C1 segment of cervical spinal cord (tissue), 14 donors: ENCODE results near the gene MUC20.
"Not testable (repeated sequence)": the region's sequence is repeated elsewhere in the genome, so short reads cannot be mapped to it uniquely, and the experiment has no call there.

Experiments used
- DNase-seq, 14 donors: peaks; one replicate each; lab custom pipeline; 2025; lab: John Stamatoyannopoulos, UW

Gene MUC20, protein sequence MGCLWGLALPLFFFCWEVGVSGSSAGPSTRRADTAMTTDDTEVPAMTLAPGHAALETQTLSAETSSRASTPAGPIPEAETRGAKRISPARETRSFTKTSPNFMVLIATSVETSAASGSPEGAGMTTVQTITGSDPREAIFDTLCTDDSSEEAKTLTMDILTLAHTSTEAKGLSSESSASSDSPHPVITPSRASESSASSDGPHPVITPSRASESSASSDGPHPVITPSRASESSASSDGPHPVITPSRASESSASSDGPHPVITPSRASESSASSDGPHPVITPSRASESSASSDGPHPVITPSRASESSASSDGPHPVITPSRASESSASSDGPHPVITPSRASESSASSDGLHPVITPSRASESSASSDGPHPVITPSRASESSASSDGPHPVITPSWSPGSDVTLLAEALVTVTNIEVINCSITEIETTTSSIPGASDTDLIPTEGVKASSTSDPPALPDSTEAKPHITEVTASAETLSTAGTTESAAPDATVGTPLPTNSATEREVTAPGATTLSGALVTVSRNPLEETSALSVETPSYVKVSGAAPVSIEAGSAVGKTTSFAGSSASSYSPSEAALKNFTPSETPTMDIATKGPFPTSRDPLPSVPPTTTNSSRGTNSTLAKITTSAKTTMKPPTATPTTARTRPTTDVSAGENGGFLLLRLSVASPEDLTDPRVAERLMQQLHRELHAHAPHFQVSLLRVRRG

DNA sequence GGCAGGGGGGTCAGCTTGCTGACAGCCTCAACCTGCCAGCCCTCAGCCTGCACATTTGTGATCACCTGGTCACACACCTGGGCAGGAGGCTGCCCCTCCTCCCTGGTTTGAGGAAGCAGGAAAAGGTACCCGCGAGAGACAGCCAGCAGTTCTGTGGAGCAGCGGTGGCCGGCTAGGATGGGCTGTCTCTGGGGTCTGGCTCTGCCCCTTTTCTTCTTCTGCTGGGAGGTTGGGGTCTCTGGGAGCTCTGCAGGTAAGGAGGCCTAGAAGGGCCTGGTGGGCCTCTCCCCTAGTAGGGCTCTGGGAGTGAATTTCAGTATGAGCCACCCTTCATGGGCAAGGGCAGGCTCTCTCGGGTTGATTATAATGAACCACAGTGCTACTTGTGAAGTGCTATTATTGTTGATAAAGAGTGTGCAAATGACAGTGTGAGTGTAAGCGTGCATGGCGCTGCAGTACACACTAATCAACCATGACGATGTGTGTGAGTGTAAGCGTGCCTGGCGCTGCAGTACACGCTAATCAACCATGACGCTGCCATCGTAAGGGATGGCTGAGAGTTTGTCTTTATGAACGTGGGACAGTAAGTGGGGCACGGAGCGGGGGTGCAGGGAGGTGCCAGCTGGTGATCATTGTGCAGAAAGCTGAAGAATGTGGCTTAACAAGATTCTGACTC is at the start of gene MUC20:
MUC20 (plus strand) TSS at position 148 of the 676 bp plus-strand sequence; CDS start at position 178, 30 bp downstream.
- DNase-seq: not testable (repeated sequence)

DNA sequence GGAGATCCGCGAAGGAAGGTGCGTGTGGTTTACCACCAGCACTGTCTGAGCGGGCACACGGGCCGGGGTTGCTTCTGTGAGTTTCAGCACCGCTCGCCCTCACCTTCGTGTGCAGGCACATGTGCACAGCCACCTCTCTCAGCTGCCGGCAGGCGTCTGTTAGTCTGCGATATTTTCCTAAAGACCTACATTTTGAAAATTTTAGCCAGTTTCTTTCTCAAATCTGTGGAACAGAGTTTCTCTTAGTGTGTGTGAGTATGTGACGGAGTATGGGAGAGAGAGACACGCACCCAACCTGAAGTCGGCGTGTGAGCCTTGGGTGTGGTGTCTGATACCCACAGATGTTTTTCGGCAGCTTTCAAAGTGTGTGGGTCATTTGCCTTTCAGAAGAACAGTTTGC is 49.5 kb upstream of the MUC20 start:
- not testable (repeated sequence) for DNase-seq

DNA sequence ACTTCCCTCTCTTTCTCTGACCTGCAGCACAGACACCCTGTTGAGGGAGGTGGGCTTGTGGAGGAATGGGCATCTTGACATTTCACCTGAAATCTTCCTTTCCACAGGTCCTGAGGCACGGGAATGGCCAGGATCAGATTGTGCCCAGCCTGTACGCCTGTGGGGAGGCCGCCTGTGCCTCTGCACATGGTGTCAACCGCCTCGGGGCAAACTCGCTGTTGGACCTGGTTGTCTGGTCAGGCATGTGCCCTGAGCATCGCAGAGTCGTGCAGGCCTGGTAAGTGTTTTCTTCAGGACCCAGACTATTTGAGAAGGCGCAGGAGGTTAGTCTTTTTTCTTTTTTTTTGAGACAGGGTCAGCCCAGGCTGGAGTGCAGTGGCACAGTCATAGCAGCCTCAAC is 47.1 kb upstream of the MUC20 start:
- not testable (repeated sequence) for DNase-seq

DNA sequence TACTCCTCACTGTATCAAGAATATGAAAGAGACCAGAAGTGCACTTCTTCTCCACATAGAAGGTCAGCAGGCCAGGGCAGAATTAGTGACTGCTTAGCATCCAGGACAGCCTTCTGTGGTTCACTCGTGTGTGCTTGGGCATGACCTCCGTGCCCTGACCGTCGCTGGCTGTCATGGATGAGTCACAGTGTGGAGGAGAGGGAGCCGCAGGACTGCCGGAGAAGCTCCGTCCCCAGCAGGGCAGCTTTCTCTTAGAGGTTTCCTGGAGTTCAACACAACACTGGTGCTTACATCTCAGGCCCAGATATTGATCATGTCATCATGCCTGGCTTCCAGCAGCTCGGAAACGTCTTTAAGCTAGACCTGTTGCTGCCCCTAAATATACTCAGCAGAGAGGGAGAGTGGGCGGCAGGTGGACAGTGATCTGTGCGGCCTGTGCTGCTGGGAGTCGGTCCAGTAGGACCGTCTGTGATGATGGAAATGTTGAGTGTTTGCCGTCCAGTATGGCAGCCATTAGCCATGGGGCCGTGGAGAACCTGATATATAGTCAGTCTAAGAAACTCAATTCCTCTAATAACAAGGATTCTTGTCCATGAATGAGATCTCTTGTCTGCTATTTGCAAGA is 42.3 kb upstream of the MUC20 start:
- DNase-seq: not testable (repeated sequence)

DNA sequence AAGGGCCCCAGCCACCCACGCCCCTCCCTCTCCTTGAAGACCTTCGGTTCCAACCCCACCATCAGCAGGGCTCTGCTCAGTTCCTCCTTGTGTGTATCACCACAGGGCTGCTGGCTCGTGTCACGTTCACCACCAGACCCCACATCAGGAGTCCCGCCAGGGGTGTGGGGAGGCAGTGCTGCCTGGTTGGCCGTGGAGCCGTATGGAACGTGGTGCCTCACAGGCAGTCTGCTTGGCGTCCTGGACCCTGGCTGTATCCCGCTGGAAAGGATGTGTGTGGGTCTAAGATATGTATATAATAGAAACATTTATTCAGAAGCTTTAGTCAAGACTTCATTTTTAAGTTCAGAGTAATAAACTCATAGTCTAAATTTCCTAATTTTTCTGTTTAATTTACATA is 40.1 kb upstream of the MUC20 start:
- not testable (repeated sequence) for DNase-seq

DNA sequence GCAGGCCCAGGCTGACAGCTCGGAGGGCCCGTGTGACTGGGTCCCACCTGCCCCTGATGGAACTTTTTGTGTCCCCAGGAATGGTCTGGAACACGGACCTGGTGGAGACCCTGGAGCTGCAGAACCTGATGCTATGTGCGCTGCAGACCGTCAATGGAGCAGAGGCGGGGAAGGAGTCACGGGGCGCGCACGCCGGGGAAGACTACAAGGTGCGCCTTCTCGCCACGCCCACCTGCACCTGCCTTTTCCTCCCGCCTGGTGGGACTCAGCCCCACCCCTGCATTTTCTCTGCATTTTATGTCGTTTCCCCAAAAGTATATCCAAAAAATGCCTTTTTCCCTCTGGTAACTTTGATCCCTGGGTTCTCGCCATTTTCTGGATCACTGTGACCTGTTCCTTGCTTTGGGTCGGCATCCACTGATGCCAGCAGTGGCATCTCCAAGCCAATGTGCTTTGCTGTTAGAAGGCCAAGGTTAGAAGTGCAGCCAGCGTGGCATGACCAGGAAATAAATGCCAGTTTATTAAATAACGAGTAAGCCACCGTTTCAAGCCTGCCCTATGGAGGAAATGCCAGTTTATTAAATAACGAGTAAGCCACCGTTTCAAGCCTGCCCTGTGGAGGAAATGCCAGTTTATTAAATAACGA is 39.2 kb upstream of the MUC20 start:
- DNase-seq: not testable (repeated sequence)

DNA sequence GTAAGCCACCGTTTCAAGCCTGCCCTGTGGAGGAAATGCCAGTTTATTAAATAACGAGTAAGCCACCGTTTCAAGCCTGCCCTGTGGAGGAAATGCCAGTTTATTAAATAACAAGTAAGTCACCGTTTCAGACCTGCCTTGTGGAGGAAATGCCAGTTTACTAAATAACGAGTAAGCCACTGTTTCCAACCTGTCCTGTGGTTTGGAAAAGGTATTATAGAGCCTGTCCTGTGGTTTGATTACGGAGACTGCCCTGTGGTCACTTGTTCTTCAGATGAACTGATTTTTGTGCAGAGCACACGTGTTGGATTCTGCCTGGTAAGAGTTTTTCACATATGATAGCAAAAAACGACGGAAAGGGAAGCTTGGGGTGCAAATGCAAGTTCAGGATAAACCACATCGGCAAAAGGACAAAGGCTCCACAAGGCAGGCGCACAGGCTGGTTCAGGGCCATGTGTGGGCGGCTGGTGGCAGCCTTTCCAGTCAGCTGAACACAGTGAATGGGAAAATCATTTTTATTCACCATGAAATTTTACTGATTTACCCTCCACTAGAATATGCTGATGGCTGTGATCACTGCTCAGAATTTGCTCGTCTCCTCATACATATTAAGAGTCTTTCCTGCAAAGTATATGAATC is 38.6 kb upstream of the MUC20 start:
- DNase-seq: not testable (repeated sequence)

DNA sequence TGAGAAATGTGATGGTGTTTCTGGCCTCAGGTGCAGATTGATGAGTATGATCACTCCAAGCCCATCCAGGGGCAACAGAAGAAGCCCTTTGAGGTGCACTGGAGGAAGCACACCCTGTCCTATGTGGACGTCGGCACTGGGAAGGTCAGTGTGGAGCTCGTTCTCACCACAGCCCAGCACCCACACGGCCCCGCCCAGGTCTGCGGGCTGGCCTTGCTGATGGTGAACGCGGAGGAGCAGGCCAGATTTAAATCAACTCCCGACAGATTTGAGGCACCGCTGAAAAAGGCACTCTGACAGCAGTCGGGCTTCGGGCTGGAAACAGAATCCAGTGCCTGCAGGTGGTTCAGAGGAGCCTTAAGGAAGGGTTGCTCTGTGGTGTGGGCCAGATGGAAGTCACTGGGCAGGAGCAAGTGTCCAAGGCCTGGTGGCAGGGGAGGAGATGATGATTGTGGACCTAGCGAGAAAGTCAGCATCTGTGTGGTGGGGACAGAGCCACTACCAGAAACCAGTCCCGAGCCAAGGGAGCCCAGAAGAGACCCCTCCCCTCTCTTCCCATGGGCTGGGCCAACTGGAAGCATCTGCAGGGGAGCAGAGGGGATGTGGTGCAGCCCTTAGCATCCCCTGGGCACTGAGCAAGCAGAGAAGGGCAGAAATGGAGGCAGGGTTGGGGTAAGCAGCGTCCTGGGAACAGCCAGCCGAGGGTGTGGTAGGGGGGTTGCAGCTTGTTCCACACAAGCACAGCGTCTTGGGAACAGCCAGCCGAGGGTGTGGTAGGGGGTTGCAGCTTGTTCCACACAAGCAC is 36.9 kb upstream of the MUC20 start:
- DNase-seq: not testable (repeated sequence)

DNA sequence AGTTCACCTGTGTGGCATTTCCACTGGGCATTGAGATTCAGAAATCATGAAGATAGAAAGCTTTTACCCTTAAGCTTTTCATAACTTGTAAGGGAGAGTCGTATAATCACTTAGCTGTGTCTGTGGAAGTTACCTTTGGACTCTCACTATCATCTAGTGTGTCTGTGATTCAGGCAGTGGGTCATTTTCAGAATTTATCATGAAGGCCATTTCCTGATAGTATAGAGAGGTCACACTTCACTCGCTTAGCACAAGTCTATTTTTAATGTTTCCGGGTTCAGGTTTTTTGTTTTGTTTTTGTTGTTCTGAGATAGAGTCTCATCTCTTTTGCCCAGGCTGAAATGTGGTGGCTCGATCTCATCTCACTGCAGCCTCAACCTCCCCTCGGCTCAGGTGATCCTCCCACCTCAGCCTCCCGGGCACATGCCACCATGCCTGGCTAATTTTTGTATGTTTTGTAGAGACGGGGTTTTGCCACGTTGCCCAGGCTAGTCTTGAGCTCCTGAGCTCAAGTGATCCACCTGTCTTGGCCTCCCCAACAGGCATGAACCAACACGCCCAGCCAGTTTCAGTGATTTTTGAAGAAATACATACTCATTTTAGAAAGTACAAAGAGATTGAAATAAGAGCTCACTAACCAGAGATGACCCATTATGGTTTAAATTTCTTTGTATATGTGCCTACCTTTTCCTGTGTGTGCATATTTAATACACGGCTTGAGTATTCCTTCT is 36.1 kb upstream of the MUC20 start:
- not testable (repeated sequence) for DNase-seq

DNA sequence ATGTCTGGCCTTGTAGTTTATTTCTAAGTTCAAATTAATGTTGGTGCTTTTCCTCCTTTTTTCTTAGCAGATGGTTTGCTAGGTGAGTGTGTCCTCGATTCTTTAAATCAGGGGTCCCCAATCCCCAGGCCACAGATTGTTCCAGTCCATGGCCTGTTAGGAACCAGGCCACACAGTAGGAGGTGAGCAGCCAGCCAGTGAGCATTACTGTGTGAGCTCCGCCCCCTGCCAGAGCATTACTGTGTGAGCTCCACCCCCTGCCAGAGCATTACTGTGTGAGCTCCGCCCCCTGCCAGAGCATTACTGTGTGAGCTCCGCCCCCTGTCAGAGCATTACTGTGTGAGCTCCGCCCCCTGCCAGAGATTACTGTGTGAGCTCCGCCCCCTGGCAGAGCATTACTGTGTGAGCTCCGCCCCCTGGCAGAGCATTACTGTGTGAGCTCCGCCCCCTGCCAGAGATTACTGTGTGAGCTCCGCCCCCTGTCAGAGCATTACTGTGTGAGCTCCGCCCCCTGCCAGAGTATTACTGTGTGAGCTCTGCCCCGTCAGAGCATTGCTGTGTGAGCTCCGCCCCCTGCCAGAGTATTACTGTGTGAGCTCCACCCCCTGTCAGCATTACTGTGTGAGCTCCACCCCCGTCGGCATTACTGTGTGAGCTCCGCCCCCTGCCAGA is 34.1 kb upstream of the MUC20 start:
- DNase-seq: not testable (repeated sequence)

DNA sequence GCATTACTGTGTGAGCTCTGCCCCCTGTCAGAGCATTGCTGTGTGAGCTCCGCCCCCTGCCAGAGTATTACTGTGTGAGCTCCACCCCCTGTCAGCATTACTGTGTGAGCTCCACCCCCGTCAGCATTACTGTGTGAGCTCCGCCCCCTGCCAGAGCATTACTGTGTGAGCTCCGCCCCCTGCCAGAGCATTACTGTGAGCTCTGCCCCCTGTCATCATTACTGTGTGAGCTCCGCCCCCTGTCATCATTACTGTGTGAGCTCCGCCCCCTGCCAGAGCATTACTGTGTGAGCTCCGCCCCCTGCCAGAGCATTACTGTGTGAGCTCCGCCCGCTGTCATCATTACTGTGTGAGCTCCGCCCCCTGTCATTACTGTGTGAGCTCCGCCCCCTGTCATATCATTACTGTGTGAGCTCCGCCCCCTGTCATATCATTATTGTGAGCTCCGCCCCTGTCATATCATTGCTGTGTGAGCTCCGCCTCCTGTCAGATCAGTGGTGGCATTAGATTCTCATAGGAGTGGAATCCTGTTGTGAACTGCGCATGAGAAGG is 33.5 kb upstream of the MUC20 start:
- not testable (repeated sequence) for DNase-seq

DNA sequence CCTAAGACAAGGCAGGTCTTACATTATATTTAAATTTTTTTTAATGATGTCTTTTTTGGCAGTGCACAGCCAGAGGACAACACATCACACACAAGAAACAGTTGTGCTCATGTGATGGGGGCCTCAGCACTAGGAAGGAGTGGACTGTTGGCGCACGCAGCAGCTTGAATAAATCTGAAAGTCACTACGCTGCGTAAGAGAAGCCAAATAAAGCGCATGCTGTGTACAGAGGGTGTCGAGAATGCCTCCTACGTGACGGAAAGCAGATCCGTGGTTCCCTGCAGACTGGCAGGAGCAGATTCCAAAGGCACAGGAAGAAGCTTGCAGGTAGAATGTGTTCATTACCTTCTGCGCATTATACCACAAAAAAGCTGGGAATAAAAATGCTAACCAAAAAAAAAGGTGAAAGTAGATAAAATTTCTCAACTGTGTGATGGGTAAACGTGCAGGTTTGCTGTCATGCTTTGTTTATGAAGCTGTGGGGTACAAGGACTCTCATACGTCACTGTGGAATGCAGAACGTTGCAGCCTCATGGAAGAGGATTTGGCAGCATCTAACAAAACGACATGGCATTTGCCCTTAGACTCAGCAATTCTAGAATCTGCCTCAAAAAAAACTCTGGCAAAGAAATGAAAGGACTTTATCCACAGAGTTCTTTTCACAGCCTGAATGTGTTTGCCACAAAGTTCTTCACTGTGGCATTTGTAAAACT is 32.2 kb upstream of the MUC20 start:
- not testable (repeated sequence) for DNase-seq

DNA sequence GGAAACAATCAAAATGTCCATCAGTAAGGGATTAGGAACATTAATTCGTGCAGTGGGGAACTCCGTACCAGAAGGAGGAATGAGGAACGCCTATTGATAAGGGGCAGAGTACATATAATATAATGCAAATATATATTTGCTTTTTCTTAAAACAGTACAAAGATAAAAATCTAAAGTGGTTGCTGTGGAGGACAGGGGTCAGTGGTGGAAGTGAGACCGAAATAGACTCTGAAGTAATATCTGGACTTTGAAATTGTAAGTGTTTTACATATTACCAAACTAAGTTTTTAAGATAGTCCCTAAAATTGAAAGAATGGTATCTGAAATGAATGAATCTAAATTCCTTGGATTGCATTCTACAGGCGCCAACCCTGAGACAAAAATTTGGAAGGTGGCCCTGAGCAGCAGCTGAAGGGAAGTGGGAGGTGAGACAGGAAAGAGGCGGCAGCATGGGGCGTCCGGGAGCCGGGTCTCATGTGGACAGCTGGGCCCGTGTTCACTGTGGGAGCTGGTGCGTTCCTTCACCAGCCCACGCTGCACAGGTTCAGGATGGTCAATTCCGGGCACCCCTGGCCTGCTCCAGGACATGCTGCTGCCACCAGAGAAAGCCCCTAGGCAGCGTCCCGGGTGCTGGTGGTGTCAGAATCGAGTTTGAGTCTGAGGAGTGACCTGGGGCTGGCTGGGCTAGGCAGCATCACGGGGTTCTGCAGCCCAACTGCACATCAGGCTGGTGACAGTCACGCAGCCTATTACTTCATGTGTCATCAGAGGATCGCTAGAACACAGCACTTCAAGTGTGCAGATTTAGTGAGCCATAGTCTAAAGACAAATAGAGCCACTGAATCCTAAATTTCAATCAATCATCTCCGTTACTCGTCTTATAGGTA is 31.4 kb upstream of the MUC20 start:
- DNase-seq: not testable (repeated sequence)

DNA sequence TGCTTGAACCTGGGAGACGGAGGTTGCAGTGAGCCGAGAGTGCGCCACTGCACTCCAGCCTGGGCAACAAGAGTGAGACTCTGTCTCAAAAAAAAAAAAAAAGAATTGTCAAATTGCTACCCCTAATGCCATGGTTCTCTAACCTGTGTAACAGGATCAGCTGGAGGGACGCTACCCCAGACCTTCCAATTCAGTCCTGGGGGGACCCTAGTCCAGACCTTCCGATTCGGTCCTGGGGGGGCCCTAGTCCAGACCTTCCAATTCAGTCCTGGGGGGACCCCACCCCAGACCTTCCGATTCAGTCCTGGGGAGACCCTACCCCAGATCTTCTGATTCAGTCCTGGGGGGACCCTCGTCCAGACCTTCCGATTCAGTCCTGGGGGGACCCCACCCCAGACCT is 29.8 kb upstream of the MUC20 start:
- DNase-seq: no peak

DNA sequence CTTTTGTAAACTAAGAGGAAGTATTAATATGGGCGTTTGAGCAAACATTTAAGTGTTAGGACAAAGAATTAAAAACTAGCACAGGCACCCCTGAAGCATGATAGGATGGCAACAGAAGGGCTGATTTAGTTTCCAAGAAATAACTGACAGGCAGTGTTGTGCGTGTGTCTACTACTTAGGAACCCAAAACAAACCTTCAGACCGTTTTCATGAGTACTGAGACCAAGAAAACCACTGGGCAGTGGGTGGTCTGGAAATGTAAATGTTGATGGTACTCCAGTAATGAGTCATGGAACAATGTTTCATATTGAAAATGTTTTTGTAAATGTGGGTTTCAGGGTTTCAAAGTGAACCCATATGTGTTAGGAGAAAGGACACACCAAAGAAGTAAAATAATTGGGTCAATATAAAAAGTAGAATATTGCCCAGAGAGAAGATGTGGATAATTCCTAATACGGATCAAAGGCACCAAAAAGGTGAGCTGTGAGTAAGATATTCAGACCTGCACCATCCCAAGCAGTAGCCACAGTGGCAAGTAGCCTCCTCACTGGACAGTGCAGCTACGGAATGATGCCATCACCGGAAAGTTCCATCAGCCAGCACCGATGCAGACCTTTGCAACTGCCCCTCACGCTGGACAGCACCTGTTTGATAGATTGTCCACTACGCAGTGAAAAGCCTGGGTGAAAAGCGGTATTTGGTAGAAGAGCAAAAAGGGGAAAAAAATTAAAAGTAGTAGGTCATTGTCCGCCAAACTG is 29.0 kb upstream of the MUC20 start:
- DNase-seq: not testable (repeated sequence)

DNA sequence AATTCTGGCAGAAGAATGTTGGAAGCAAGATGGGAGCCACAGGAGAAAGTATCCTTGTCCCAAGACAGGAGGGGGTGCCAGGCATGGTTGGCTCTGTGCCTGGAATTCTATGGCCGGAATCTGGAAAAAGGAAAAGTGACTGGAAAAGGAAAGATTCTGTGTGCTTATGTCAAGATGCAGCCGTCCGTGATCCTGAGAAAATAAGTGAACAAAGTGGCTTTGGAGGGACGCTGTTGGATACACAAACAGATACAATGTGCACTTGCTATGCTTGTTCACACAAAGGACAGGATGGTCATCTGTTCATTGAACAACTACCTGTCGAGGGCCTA is 28.5 kb upstream of the MUC20 start:
- DNase-seq: no peak
